GM19240 (cell line): ENCODE measurements around the gene VAT1.
A peak's percentile ranks its signal among the peaks of the same experiment; 100 is the strongest.
"Not testable (repeated sequence)": the region's sequence is repeated elsewhere in the genome, so short reads cannot be mapped to it uniquely, and the experiment has no call there.

Source experiments
- DNase-seq: peaks from one replicate; pipeline ENCODE4 v3.0.0; 2011; ENCODE audit warnings: low spot score; ENCODE audit not compliant: insufficient read length

The VAT1 gene

DNA sequence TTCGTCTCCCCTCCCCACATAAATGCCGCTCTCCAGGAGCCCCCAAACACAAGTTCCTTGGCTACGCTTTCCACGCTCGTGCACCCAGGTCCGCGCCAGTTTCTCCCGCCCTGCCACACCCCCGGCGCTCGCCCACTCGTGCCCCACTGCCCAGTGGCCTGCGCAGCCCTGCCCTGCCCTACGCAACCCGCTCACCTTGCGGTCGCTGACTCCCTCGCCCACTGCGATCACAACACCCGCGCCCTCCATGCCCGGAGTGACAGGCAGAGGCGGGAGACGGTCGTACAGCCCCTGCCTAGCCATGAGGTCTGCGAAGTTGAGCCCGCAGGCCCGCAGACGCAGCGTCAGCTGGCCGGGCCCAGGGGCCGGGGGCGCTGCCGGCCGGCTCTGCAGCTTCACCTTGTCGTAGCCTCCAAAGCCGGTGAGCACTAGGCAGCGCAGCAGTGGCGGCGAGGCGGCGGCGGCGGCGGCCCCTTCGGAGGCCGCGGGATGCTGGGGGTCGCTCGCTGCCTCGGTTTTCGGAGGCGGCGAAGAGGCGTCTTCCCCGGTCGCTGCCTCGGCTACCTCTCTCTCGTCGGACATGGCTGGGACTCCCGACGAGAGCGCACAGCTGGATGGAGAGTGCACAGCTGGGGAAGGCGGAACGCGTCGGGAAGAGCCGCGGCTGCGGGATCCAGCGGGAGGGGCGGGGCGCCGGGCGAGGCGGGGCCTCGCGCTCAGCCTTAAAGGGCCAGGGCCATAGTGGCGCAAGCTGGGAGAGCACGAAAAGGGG is at the start of gene VAT1:
VAT1 (minus strand) TSS at position 645 of the 772 bp plus-strand sequence; CDS start at position 582, 63 bp downstream.
- DNase-seq: peak; percentile 52

GRCh38 chr17:43070872-43071271 is 48.7 kb upstream of the VAT1 start:
- no peak for DNase-seq

GRCh38 chr17:43070257-43070656 is 48.1 kb upstream of the VAT1 start:
- DNase-seq: no peak

GRCh38 chr17:43069368-43069898 is 47.2 kb upstream of the VAT1 start:
- DNase-seq: no peak

GRCh38 chr17:43068570-43069367 is 46.6 kb upstream of the VAT1 start:
- no peak for DNase-seq

GRCh38 chr17:43062984-43063638 is 40.9 kb upstream of the VAT1 start:
- no peak for DNase-seq

DNA sequence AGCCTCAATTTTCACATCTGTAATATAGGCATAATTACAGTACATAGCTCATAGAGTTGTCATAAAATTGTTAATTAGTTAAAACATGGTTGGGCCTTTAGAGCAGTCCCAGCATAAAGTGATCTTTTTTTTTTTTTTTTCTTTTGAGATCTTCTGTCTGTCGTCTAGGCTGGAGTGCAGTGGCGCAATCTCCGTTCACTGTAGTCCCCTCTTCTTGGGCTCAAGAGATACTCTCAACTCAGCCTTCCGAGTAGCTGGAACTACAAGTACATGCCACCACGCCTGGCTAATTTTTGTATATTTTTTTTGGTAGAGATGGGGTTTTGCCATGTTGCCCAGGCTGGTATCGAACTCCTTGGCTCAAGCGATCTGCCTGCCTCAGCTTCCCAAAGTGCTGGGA is 33.9 kb upstream of the VAT1 start:
- no peak for DNase-seq

DNA sequence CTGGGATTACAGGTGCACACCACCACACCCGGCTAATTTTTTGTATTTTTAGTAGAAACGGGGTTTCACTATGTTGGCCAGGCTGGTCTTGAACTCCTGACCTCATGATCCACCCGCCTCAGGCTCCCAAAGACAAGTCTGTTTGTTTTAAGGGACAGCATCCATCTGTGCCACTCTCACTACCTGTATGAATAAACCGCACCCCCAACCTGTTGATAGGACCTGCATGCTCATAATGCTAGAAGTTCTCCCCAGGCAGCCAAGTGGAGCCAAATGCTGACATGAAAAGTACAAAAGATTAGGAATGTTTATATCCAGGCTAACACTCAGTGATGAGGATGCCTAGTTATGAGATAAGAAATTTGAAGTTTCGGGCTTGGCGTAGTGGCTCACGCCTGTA is 30.8 kb upstream of the VAT1 start:
- not testable (repeated sequence) for DNase-seq

- DNase-seq: no peak
Measured at GRCh38 chr17:43051969-43052368, 29.8 kb upstream of the VAT1 start.

GRCh38 chr17:43044024-43044423 is 21.8 kb upstream of the VAT1 start:
- DNase-seq: no peak

GRCh38 chr17:43043307-43043706 is 21.1 kb upstream of the VAT1 start:
- no peak for DNase-seq

- DNase-seq: no peak
Measured at GRCh38 chr17:43042025-43042628, 19.9 kb upstream of the VAT1 start.

- DNase-seq: no peak
Measured at GRCh38 chr17:43040655-43041054, 18.5 kb upstream of the VAT1 start.

DNA sequence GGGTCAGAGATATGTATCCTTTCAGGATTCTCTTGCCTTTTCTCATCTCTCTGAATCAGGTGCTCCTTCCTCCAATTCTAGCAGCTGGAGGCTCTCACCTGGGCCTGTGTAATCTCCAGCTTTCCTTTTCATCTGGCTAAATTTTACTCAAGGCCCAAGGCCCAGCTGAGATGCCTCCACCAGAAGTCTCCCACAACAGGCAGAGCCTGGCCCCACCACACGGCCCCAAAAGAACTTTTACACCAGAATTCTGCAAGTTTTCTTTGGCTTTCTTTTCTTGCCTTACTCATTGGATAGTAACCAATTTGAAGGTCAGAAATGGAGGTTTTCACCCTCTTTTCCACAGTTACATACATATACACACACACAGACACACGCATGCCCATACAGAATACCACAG is 17.5 kb upstream of the VAT1 start:
- DNase-seq: no peak

GRCh38 chr17:43034894-43035293 is 12.7 kb upstream of the VAT1 start:
- DNase-seq: no peak

- DNase-seq: no peak
Measured at GRCh38 chr17:43033948-43034881, 12.0 kb upstream of the VAT1 start.

- no peak for DNase-seq
Measured at GRCh38 chr17:43031666-43032065, 9.5 kb upstream of the VAT1 start.

- no peak for DNase-seq
Measured at GRCh38 chr17:43030137-43030767, 8.1 kb upstream of the VAT1 start.

DNA sequence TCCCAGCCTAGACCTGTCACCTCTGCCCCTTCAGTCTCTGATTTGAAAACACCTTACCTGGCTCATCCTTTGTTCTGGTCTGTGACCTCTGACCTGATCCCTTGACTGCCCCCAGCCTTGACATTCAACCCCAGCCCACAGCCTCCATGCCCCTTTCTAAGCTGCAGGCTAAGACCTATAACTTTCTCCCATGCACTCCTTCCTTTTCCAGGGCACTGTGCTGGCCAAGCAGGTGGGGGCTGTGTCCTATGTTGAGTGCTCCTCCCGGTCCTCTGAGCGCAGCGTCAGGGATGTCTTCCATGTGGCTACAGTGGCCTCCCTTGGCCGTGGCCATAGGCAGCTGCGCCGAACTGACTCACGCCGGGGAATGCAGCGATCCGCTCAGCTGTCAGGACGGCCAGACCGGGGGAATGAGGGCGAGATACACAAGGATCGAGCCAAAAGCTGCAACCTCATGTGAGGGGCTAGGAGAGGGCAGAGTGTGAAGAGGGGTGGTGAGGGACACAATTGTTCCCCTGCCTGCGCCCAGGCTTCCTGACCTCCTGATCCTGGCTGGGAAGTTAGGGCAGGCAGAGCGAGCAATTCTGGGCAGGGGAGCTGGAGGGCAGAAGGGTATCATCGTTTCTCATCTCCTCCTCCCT is 6.2 kb upstream of the VAT1 start:
- DNase-seq: no peak
